HL-60 (cell line): Measurements from ENCODE around the gene MRPL9.

ENCODE experiments used
- GABPA ChIP-seq: IDR thresholded peaks from 2 replicates; pipeline ENCODE4 v1.6.1; 2012; ENCODE audit warnings: low read depth
- POLR2AphosphoS5 ChIP-seq: IDR thresholded peaks from 2 replicates; pipeline ENCODE4 v1.6.1; 2012; ENCODE audit warnings: low read depth
- SPI1 ChIP-seq: IDR thresholded peaks from 2 replicates; pipeline ENCODE4 v1.6.1; 2012; ENCODE audit warnings: low read depth, mild to moderate bottlenecking, borderline replicate concordance
- TF ChIP-seq, protein P1 (sequence below): IDR thresholded peaks from one replicate; pipeline ENCODE4 v1.5.1; 2011; ENCODE audit warnings: low read length, control low read depth, inconsistent platforms; ENCODE audit not compliant: insufficient read depth
- TF ChIP-seq, protein P2 (sequence below): IDR thresholded peaks from 2 replicates; pipeline ENCODE4 v1.6.1; 2012; ENCODE audit warnings: low read depth; ENCODE audit not compliant: insufficient replicate concordance

DNA sequence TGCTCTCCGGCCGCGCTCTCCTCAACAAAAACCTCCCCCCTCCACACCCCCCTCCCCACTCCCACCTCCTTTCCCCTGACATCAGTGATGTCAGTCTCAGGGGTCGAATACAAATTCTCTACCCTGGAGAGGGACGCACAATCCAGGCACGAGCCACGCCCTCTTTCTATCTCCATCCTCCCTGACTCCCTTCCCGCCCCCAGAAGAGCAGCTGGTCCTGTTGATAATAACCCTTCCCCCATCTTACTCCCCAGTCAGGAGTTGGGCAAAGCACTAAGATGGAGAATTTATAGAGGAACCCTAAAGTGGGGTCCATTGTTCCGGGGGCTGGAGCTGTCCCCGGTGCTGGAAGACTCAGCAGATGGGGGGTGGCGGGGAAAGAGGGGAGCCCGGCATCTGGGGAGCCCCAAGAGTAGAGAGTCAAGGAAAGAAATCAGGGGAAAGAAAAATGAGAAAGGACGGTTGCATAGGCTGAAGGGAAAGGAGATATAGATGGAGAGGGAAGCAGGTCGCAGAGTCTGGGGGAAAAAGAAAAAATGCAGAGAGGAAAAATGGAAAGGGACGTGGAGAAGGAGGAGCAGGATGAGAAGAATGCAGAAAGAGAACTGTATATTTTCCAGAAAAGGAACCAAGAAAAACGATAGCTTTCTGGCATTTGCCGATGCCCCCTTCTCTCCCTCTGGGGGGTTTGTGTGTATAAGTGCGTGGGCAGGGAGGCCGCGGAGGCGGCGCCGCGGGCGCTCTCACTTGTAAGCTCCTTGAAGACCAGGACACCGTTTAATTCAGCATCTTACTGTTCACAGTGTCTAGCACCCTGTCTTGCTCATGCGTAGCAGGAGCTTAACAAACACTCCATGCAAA is 46.3 kb downstream of the MRPL9 start, which contains the start of gene CELF3:
- TF ChIP-seq, protein P1, sequence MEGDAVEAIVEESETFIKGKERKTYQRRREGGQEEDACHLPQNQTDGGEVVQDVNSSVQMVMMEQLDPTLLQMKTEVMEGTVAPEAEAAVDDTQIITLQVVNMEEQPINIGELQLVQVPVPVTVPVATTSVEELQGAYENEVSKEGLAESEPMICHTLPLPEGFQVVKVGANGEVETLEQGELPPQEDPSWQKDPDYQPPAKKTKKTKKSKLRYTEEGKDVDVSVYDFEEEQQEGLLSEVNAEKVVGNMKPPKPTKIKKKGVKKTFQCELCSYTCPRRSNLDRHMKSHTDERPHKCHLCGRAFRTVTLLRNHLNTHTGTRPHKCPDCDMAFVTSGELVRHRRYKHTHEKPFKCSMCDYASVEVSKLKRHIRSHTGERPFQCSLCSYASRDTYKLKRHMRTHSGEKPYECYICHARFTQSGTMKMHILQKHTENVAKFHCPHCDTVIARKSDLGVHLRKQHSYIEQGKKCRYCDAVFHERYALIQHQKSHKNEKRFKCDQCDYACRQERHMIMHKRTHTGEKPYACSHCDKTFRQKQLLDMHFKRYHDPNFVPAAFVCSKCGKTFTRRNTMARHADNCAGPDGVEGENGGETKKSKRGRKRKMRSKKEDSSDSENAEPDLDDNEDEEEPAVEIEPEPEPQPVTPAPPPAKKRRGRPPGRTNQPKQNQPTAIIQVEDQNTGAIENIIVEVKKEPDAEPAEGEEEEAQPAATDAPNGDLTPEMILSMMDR, result no peak
- no peak for TF ChIP-seq POLR2AphosphoS5
- TF ChIP-seq GABPA, result no peak
- TF ChIP-seq, protein P2, sequence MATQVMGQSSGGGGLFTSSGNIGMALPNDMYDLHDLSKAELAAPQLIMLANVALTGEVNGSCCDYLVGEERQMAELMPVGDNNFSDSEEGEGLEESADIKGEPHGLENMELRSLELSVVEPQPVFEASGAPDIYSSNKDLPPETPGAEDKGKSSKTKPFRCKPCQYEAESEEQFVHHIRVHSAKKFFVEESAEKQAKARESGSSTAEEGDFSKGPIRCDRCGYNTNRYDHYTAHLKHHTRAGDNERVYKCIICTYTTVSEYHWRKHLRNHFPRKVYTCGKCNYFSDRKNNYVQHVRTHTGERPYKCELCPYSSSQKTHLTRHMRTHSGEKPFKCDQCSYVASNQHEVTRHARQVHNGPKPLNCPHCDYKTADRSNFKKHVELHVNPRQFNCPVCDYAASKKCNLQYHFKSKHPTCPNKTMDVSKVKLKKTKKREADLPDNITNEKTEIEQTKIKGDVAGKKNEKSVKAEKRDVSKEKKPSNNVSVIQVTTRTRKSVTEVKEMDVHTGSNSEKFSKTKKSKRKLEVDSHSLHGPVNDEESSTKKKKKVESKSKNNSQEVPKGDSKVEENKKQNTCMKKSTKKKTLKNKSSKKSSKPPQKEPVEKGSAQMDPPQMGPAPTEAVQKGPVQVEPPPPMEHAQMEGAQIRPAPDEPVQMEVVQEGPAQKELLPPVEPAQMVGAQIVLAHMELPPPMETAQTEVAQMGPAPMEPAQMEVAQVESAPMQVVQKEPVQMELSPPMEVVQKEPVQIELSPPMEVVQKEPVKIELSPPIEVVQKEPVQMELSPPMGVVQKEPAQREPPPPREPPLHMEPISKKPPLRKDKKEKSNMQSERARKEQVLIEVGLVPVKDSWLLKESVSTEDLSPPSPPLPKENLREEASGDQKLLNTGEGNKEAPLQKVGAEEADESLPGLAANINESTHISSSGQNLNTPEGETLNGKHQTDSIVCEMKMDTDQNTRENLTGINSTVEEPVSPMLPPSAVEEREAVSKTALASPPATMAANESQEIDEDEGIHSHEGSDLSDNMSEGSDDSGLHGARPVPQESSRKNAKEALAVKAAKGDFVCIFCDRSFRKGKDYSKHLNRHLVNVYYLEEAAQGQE, result peak; percentile 93
- no peak for TF ChIP-seq SPI1
